BJ (cell line): ENCODE results near the gene SPTBN2. TPM values are rescaled to one million over a fixed set of nuclear protein-coding genes. Genes with fewer than 3 reads are reported as not detected.

Experiments used
- CTCF ChIA-PET: fragments of 350-600 bp; formaldehyde crosslinking; extraction: SDS; loops from one replicate; lab custom pipeline; 2021; ENCODE audit warnings: antibody characterized with exemption, inconsistent platforms; lab: Yijun Ruan, JAX
- POLR2A ChIA-PET: fragments of 300-600 bp; sonication (Branson Sonifier 250); formaldehyde crosslinking; extraction: SDS; loops from one replicate; lab custom pipeline; 2021; ENCODE audit warnings: antibody characterized with exemption; lab: Charles Lee
- DNase-seq: peaks from one replicate; pipeline ENCODE4 v3.0.0-alpha.2; 2011; ENCODE audit warnings: low read depth
- H3K27me3 ChIP-seq: 2 replicates; pipeline ENCODE4 v1.6.0; 2011; ENCODE audit warnings: low read length; ENCODE audit not compliant: control insufficient read depth, insufficient read depth
- H3K36me3 ChIP-seq: 2 replicates; pipeline ENCODE4 v1.5.1; 2011; ENCODE audit warnings: low read length; ENCODE audit not compliant: control insufficient read depth, insufficient read depth
- H3K4me3 ChIP-seq: 2 replicates; pipeline ENCODE4 v1.5.1; 2011; ENCODE audit warnings: low read depth, mild to moderate bottlenecking, control low read depth, low read length
- polyA plus RNA-seq: library from polyadenylated mRNA; depleted of rRNA; stranded (reverse); fragments of >200 nt; gene quantifications from 2 replicates; pipeline ENCODE4 v1.2.3, GENCODE V29; 2011
- TF ChIP-seq, protein P1 (sequence below): IDR thresholded peaks from 2 replicates; pipeline ENCODE4 v1.5.1; 2011; ENCODE audit warnings: low read depth, mild to moderate bottlenecking, control low read depth, inconsistent platforms, low read length, moderate library complexity; ENCODE audit not compliant: insufficient read depth

SPTBN2 gene
- polyA plus RNA-seq, 1 experiment = 0.25 TPM

- POLR2A ChIA-PET = no interaction called here
- CTCF ChIA-PET = interaction anchor here (0.6 kb wide), 1 partner anchor 23 kb away, joined by 3 read pairs; no protein-coding TSS in a partner anchor
Measured at GRCh38 chr11:66706989-66707388, 22.0 kb downstream of the SPTBN2 start.

GRCh38 chr11:66705587-66706335 lies 23.3 kb downstream of the SPTBN2 start:
- TF ChIP-seq, protein P1, sequence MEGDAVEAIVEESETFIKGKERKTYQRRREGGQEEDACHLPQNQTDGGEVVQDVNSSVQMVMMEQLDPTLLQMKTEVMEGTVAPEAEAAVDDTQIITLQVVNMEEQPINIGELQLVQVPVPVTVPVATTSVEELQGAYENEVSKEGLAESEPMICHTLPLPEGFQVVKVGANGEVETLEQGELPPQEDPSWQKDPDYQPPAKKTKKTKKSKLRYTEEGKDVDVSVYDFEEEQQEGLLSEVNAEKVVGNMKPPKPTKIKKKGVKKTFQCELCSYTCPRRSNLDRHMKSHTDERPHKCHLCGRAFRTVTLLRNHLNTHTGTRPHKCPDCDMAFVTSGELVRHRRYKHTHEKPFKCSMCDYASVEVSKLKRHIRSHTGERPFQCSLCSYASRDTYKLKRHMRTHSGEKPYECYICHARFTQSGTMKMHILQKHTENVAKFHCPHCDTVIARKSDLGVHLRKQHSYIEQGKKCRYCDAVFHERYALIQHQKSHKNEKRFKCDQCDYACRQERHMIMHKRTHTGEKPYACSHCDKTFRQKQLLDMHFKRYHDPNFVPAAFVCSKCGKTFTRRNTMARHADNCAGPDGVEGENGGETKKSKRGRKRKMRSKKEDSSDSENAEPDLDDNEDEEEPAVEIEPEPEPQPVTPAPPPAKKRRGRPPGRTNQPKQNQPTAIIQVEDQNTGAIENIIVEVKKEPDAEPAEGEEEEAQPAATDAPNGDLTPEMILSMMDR = no peak
- H3K27me3 ChIP-seq = no peaks in the 10 kb centered on the region
- no peak overlapping the region for H3K4me3 ChIP-seq
- H3K36me3 ChIP-seq = no peaks in the 10 kb centered on the region
- no peak for DNase-seq
- POLR2A ChIA-PET = no interaction called here
- CTCF ChIA-PET = interaction anchor here (0.9 to 1.2 kb wide), 2 partner anchors 10 to 20 kb away, joined by 3 read pairs; no protein-coding TSS in a partner anchor

More at GRCh38 chr11:66706989-66707388, 22.0 kb downstream of the SPTBN2 start:
- no peak for DNase-seq
- H3K36me3 ChIP-seq = no peaks in the 10 kb centered on the region
- H3K4me3 ChIP-seq = no peak overlapping the region
- TF ChIP-seq, protein P1 = no peak
- no peaks in the 10 kb centered on the region for H3K27me3 ChIP-seq

- no peaks in the 10 kb centered on the region for H3K27me3 ChIP-seq
- TF ChIP-seq, protein P1 = no peak
- ChIA-PET CTCF (interaction anchor here (0.9 to 1.2 kb wide), 2 partner anchors 9 to 10 kb away, joined by 3 to 5 read pairs; no protein-coding TSS in a partner anchor), POLR2A (no interaction called here)
- DNase-seq = no peak
- H3K36me3 ChIP-seq = no peaks in the 10 kb centered on the region
- H3K4me3 ChIP-seq = no peak overlapping the region
Measured at GRCh38 chr11:66704659-66705360, 24.2 kb downstream of the SPTBN2 start.

DNA sequence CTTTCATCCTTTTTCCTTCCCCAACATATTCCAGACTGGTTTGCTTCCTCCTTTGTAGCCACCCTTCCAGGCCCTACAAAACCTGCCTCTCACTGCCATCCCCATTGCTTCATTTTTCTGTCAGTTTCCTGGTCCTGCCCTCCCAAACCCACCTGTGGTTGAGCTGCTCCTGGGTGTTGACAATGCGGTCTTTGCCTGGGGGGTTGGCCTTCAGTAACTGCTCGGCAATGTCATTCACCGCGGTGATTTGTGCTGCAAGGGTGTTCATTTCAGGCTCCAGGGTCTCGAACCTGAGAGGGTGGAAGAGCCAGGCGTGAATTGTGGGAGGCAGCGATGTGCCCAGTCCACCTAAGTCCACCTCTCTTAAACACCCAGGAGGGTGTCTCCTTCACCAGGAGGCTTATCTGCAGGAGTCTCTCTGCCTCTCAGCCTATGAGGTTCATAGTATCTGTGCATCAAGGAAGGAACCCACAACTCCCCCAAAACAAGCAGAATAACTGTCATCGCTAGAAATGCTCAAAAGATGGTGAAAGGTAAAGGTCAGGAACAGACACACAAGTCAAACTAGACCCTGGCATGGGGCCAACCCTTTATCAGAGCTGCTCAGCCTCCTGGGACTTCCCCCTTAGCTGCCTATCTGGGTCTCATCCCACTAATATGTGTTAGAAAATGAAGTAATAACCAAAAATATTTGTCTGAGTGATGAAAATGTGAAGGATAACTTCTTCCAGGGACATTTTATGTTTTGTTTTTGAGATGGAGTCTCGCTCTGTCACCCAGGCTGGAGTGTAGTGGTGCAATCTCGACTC lies 27.4 kb downstream of the SPTBN2 start:
- Histone ChIP-seq H3K36me3 (no peaks in the 10 kb centered on the region), H3K27me3 (no peaks in the 10 kb centered on the region), H3K4me3 (no peak overlapping the region)
- POLR2A ChIA-PET = no interaction called here
- TF ChIP-seq, protein P1 = no peak
- DNase-seq = no peak
- CTCF ChIA-PET = interaction anchor here (1.5 kb wide), 1 partner anchor 132 kb away, joined by 5 read pairs; no protein-coding TSS in a partner anchor
